H1 (cell line): ENCODE results near the gene PIBF1. TPM values are rescaled to one million over a fixed set of nuclear protein-coding genes. Genes with fewer than 3 reads are reported as not detected.

Experiments used
- CTCF ChIA-PET: fragments of 300-600 bp; sonication (Branson Sonifier 250); formaldehyde crosslinking; loops from one replicate; lab custom pipeline; 2021; ENCODE audit not compliant: partially characterized antibody; lab: Charles Lee
- POLR2A ChIA-PET: fragments of 300-600 bp; sonication (Branson Sonifier 250); formaldehyde crosslinking; loops from one replicate; lab custom pipeline; 2021; ENCODE audit warnings: inconsistent platforms; ENCODE audit not compliant: partially characterized antibody; lab: Charles Lee
- DNase-seq, 2 experiments: peaks; one replicate each; pipeline versions ENCODE4 v3.0.0 to v3.0.0-alpha.2; 2010 to 2022; ENCODE audit warnings: low spot score in 2 of 2, low read depth in 1 of 2, mixed read lengths in 1 of 2
- FAIRE-seq: peaks from 2 replicates; lab custom pipeline; 2011; peaks lifted over from hg19 to GRCh38; lab: Jason Lieb, UNC
- H2AFZ ChIP-seq: 2 replicates; pipeline ENCODE4 v1.8.1; 2012; ENCODE audit warnings: low read length, inconsistent platforms
- H2AK5ac ChIP-seq: 2 replicates; pipeline ENCODE4 v1.6.1; 2013; ENCODE audit warnings: low read depth, low read length
- H2BK120ac ChIP-seq: replicated peaks from 2 replicates; pipeline ENCODE3; 2013; ENCODE audit warnings: low read depth, low read length, inconsistent platforms
- H2BK12ac ChIP-seq: 2 replicates; pipeline ENCODE4 v1.6.1; 2013; ENCODE audit warnings: low read depth, low read length
- H2BK15ac ChIP-seq: 2 replicates; pipeline ENCODE4 v1.6.1; 2013; ENCODE audit warnings: low read length
- H2BK20ac ChIP-seq: 2 replicates; pipeline ENCODE4 v1.6.1; 2013; ENCODE audit warnings: low read length
- H2BK5ac ChIP-seq: 2 replicates; pipeline ENCODE4 v1.6.1; 2013; ENCODE audit warnings: low read depth, low read length
- H3K14ac ChIP-seq: 2 replicates; pipeline ENCODE4 v1.6.1; 2013; ENCODE audit warnings: inconsistent platforms; ENCODE audit not compliant: insufficient read length
- H3K18ac ChIP-seq: 2 replicates; pipeline ENCODE4 v1.6.1; 2013; ENCODE audit warnings: low read length; ENCODE audit errors: extremely low read depth
- H3K23ac ChIP-seq: 2 replicates; pipeline ENCODE4 v1.6.1; 2013; ENCODE audit warnings: inconsistent platforms; ENCODE audit not compliant: insufficient read length
- H3K23me2 ChIP-seq: 2 replicates; pipeline ENCODE4 v1.6.1; 2013; ENCODE audit warnings: low read depth, low read length
- H3K27ac ChIP-seq: 2 replicates; pipeline ENCODE4 v1.6.1; 2011; ENCODE audit warnings: low read depth, low read length, inconsistent platforms
- H3K27me3 ChIP-seq, 4 experiments: replicated peaks in 1 of 4; 1 replicate in 1 of 4; 2 replicates in 3 of 4; pipeline versions ENCODE4 v1.6.1 to v1.8.1; 2011 to 2013; ENCODE audit warnings: low read length in 3 of 4, mild to moderate bottlenecking in 3 of 4, inconsistent platforms in 2 of 4, mixed read lengths in 2 of 4, moderate library complexity in 1 of 4; ENCODE audit not compliant: control insufficient read depth in 3 of 4, insufficient read depth in 3 of 4; ENCODE audit errors: extremely low read depth in 1 of 4
- H3K36me3 ChIP-seq, 4 experiments: 2 replicates each; pipeline versions ENCODE4 v1.6.1 to v1.8.1; 2011 to 2013; ENCODE audit warnings: mild to moderate bottlenecking in 4 of 4, low read length in 3 of 4, moderate library complexity in 2 of 4, control low read depth in 1 of 4, inconsistent platforms in 1 of 4; ENCODE audit not compliant: insufficient read depth in 4 of 4, control insufficient read depth in 2 of 4
- H3K4ac ChIP-seq: replicated peaks from 2 replicates; pipeline ENCODE3; 2013; ENCODE audit warnings: low read length, low read depth, mixed read lengths, inconsistent platforms; ENCODE audit not compliant: insufficient read length
- H3K4me1 ChIP-seq, 4 experiments: replicated peaks in 1 of 4; 1 replicate in 1 of 4; 2 replicates in 3 of 4; pipeline versions ENCODE4 v1.6.1 to v1.8.1; 2011 to 2013; ENCODE audit warnings: low read length in 3 of 4, inconsistent platforms in 2 of 4, mixed read lengths in 1 of 4; ENCODE audit not compliant: insufficient read depth in 4 of 4, control insufficient read depth in 3 of 4
- H3K4me2 ChIP-seq, 2 experiments: 2 replicates each; pipeline versions ENCODE4 v1.6.1 to v1.8.1; 2011 to 2013; ENCODE audit warnings: low read depth in 2 of 2, low read length in 2 of 2, control low read depth in 1 of 2, inconsistent platforms in 1 of 2, mild to moderate bottlenecking in 1 of 2; ENCODE audit not compliant: insufficient read depth in 1 of 2
- H3K4me3 ChIP-seq, 4 experiments: fragments of 200-600, 300-600 bp in 1 of 4; sonication (generic), shearing (Covaris generic), sonication (Bioruptor Twin) in 1 of 4; 2 replicates each; pipeline versions ENCODE4 v1.5.1 to v1.8.1; 2011 to 2016; ENCODE audit warnings: low read length in 4 of 4, low read depth in 3 of 4, control low read depth in 2 of 4, inconsistent platforms in 2 of 4, mild to moderate bottlenecking in 2 of 4, mixed read lengths in 1 of 4, moderate library complexity in 1 of 4; ENCODE audit not compliant: insufficient read depth in 2 of 4; ENCODE audit errors: extremely low read depth in 1 of 4
- H3K56ac ChIP-seq: replicated peaks from 2 replicates; pipeline ENCODE3; 2013; ENCODE audit warnings: low read depth, mild to moderate bottlenecking, mixed read lengths, low read length, inconsistent platforms; ENCODE audit not compliant: insufficient read length
- H3K79me1 ChIP-seq: 2 replicates; pipeline ENCODE4 v1.6.1; 2013; ENCODE audit warnings: low read depth, low read length, control low read depth
- H3K79me2 ChIP-seq, 2 experiments: 2 replicates each; pipeline versions ENCODE4 v1.6.1 to v1.8.1; 2012 to 2013; ENCODE audit warnings: low read length in 2 of 2, mild to moderate bottlenecking in 2 of 2, inconsistent platforms in 1 of 2; ENCODE audit not compliant: insufficient read depth in 2 of 2, control insufficient read depth in 1 of 2
- H3K9ac ChIP-seq, 4 experiments: replicated peaks in 1 of 4; 1 replicate in 1 of 4; 2 replicates in 3 of 4; pipeline versions ENCODE4 v1.6.1 to v1.8.1; 2011 to 2013; ENCODE audit warnings: low read depth in 3 of 4, low read length in 3 of 4, control low read depth in 2 of 4, mild to moderate bottlenecking in 2 of 4, moderate library complexity in 2 of 4, inconsistent platforms in 1 of 4; ENCODE audit errors: extremely low read depth in 1 of 4
- H3K9me3 ChIP-seq, 2 experiments: 2 replicates each; pipeline versions ENCODE4 v1.6.1 to v1.8.1; 2012 to 2013; ENCODE audit warnings: mild to moderate bottlenecking in 2 of 2, moderate library complexity in 2 of 2, control low read depth in 1 of 2, inconsistent platforms in 1 of 2, low read depth in 1 of 2, low read length in 1 of 2, mixed read lengths in 1 of 2; ENCODE audit not compliant: insufficient read depth in 2 of 2
- H4K20me1 ChIP-seq, 2 experiments: replicated peaks in 1 of 2; 2 replicates each; pipeline versions ENCODE3 to v1.8.1; 2011 to 2013; ENCODE audit warnings: inconsistent platforms in 2 of 2, low read length in 2 of 2, mild to moderate bottlenecking in 1 of 2; ENCODE audit not compliant: insufficient read depth in 2 of 2, control insufficient read depth in 1 of 2
- H4K5ac ChIP-seq: 2 replicates; pipeline ENCODE4 v1.6.1; 2013; ENCODE audit warnings: low read length, low read depth, mixed read lengths, inconsistent platforms; ENCODE audit not compliant: insufficient read length
- H4K8ac ChIP-seq: 2 replicates; pipeline ENCODE4 v1.8.0; 2013; ENCODE audit warnings: mild to moderate bottlenecking, moderate library complexity, low read length, inconsistent platforms; ENCODE audit not compliant: insufficient read depth; ENCODE audit errors: extremely low read depth
- H4K91ac ChIP-seq: replicated peaks from 2 replicates; pipeline ENCODE3; 2013; ENCODE audit warnings: low read length, mixed read lengths, inconsistent platforms; ENCODE audit not compliant: insufficient read length
- RNF2 ChIP-seq: fragments of 200-900, 300-1000 bp; sonication (generic); IDR thresholded peaks from 2 replicates; pipeline ENCODE4 v1.7.1; 2016; ENCODE audit warnings: borderline replicate concordance, low read depth, mild to moderate bottlenecking, antibody characterized with exemption, low read length; ENCODE audit not compliant: poor library complexity, severe bottlenecking; ENCODE audit errors: missing control alignments
- SAP30 ChIP-seq: fragments of 300-600 bp; sonication (generic); IDR thresholded peaks from 2 replicates; pipeline ENCODE4 v1.7.1; 2012; ENCODE audit warnings: low read length, moderate library complexity, mild to moderate bottlenecking, inconsistent platforms; ENCODE audit not compliant: insufficient read depth, insufficient replicate concordance
- TAF7 ChIP-seq: optimal IDR thresholded peaks from 2 replicates; pipeline ENCODE3; 2011; ENCODE audit warnings: low read depth, mild to moderate bottlenecking, inconsistent platforms, low read length, moderate library complexity, borderline replicate concordance
- TBP ChIP-seq: IDR thresholded peaks from 2 replicates; pipeline ENCODE4 v1.6.1; 2011; ENCODE audit warnings: low read depth, low read length, improper control_type of control experiment
- TCF12 ChIP-seq: IDR thresholded peaks from 2 replicates; pipeline ENCODE4 v1.6.1; 2011; ENCODE audit warnings: low read depth, mild to moderate bottlenecking, low read length
- WGBS, 2 experiments: shearing (Covaris generic) in 1 of 2; methylation state at CpG; one replicate each; pipeline versions ENCODE4 v1.1.6 to v1.1.7; 2013 to 2015; ENCODE audit warnings: low lambda C conversion rate in 2 of 2, mixed read lengths in 2 of 2, inconsistent platforms in 1 of 2, low coverage in 1 of 2, missing lambda C conversion rate in 1 of 2; ENCODE audit not compliant: insufficient replicate concordance in 2 of 2, insufficient coverage in 1 of 2, insufficient read length in 1 of 2; ENCODE audit errors: extremely low coverage in 1 of 2, missing lambda C conversion rate in 1 of 2; 5-methylcytosine and 5-hydroxymethylcytosine counted together
- polyA plus RNA-seq, 7 experiments: library from polyadenylated mRNA; depleted of rRNA in 3 of 7; stranded (reverse) in 5 of 7; unstranded in 2 of 7; fragments of >200 nt in 5 of 7; fragments of 200-250 nt in 2 of 7; gene quantifications; 1 replicate in 5 of 7; 2 replicates in 1 of 7; 4 replicates in 1 of 7; pipeline versions ENCODE4 v1.2.1 to v1.2.3, GENCODE V29; 2011 to 2013; ENCODE audit warnings: missing spikeins in 2 of 7, mixed read lengths in 2 of 7
- total RNA-seq: library from RNA; stranded (reverse); fragmentation: NEBNext Ultra II Directional; extraction: Animal tissue kit (Norgen Biotek cat#: 25700); gene quantifications from 2 replicates; pipeline ENCODE4 v1.2.1, GENCODE V29; 2021
- TF ChIP-seq, protein P1 (sequence below): IDR thresholded peaks from 2 replicates; pipeline ENCODE4 v1.6.1; 2011; ENCODE audit warnings: low read depth, mild to moderate bottlenecking, low read length; ENCODE audit not compliant: insufficient read depth

The PIBF1 gene
- total and polyA plus RNA-seq, 2 of the 8 experiments (the other 6 are each of a cell fraction or from before 2014, with no cell fraction given), result 1.1 to 13.2 TPM

GRCh38 chr13:73035660-73036059 lies 253.7 kb downstream of the PIBF1 start:
- Histone ChIP-seq H4K8ac (no peak overlapping the region), H3K23ac (no peak overlapping the region), H3K9me3 (no peaks in the 10 kb centered on the region), H4K5ac (no peak overlapping the region), H2BK120ac (no peak overlapping the region), H3K14ac (no peak overlapping the region), H4K91ac (no peak overlapping the region), H2AK5ac (no peak overlapping the region), H3K56ac (no peak overlapping the region), H2BK20ac (no peak overlapping the region), H3K18ac (no peak overlapping the region), H3K36me3 (no peaks in the 10 kb centered on the region), H3K23me2 (no peaks in the 10 kb centered on the region), H3K79me2 (no peaks in the 10 kb centered on the region), H3K4me3 (no peak overlapping the region), H3K79me1 (no peaks in the 10 kb centered on the region), H4K20me1 (no peaks in the 10 kb centered on the region), H2AFZ (no peak overlapping the region), H2BK15ac (no peak overlapping the region), H2BK12ac (no peak overlapping the region), H3K27ac (no peak overlapping the region), H3K9ac (no peak overlapping the region), H3K4me1 (peaks cover 0 to 11% (median 0%) of the 10 kb centered on the region in 4 experiments; a peak in 2 of 7 replicates), H3K4me2 (no peak overlapping the region), H3K27me3 (no peaks in the 10 kb centered on the region), H2BK5ac (no peak overlapping the region), H3K4ac (no peak overlapping the region)
- CTCF ChIA-PET, result interaction anchor here (0.6 to 1.7 kb wide), 4 partner anchors 17 to 530 kb away, joined by 3 to 4 read pairs (median 3); no protein-coding TSS in a partner anchor
- WGBS, 2 experiments, result 89% methylated on average over 2 of the region's 2 CpGs; no CpG with 5 or more reads in 1 of the 2 experiments
- TF ChIP-seq RNF2, result no peak
- no peak for TF ChIP-seq TBP
- no peak for TF ChIP-seq SAP30
- TF ChIP-seq TCF12, result no peak
- TF ChIP-seq TAF7, result no peak
- TF ChIP-seq, protein P1, sequence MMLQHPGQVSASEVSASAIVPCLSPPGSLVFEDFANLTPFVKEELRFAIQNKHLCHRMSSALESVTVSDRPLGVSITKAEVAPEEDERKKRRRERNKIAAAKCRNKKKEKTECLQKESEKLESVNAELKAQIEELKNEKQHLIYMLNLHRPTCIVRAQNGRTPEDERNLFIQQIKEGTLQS, result no peak
- POLR2A ChIA-PET, result interaction anchor here (0.6 to 0.7 kb wide), 2 partner anchors 22 to 26 kb away, joined by 3 to 6 read pairs; no protein-coding TSS in a partner anchor
- DNase-seq (no peak), FAIRE-seq (no peak)
